Endodermal cell (in vitro differentiated cells): Measurements from ENCODE around the gene PES1. TPM values are rescaled to one million over a fixed set of nuclear protein-coding genes. Genes with fewer than 3 reads are reported as not detected.

Experiments used
- DNase-seq: peaks from one replicate; pipeline ENCODE4 v3.0.0-alpha.2; 2017
- H3K27ac ChIP-seq: 2 replicates; pipeline ENCODE4 v1.5.1; 2013; ENCODE audit warnings: mild to moderate bottlenecking, low read depth, low read length, moderate library complexity
- H3K27me3 ChIP-seq: 2 replicates; pipeline ENCODE4 v1.6.1; 2013; ENCODE audit warnings: mild to moderate bottlenecking, low read length, moderate library complexity; ENCODE audit not compliant: insufficient read depth, control insufficient read depth, poor library complexity, severe bottlenecking
- H3K36me3 ChIP-seq: 2 replicates; pipeline ENCODE4 v1.7.0; 2013; ENCODE audit warnings: mild to moderate bottlenecking, low read length, moderate library complexity; ENCODE audit not compliant: control insufficient read depth, insufficient read depth
- H3K4me1 ChIP-seq: one replicate; pipeline ENCODE4 v1.7.0; 2013; ENCODE audit warnings: low read length; ENCODE audit not compliant: control insufficient read depth, insufficient read depth
- H3K4me3 ChIP-seq: 2 replicates; pipeline ENCODE4 v1.5.1; 2013; ENCODE audit warnings: mild to moderate bottlenecking, low read length, moderate library complexity
- H3K9ac ChIP-seq: 2 replicates; pipeline ENCODE4 v1.6.1; 2013; ENCODE audit warnings: mild to moderate bottlenecking, low read length, moderate library complexity; ENCODE audit not compliant: poor library complexity, severe bottlenecking; ENCODE audit errors: extremely low read depth
- H3K9me3 ChIP-seq: 2 replicates; pipeline ENCODE4 v1.6.1; 2013; ENCODE audit warnings: mild to moderate bottlenecking, low read length, moderate library complexity; ENCODE audit not compliant: control insufficient read depth
- H3K27ac Mint-ChIP-seq: 2 replicates; pipeline ENCODE4 v1.8.0; 2020; ENCODE audit warnings: mixed read lengths
- H3K27me3 Mint-ChIP-seq: 2 replicates; pipeline ENCODE4 v1.8.0; 2021; ENCODE audit warnings: mild to moderate bottlenecking, mixed read lengths; ENCODE audit not compliant: insufficient read depth
- H3K36me3 Mint-ChIP-seq: 2 replicates; pipeline ENCODE4 v1.8.0; 2020; ENCODE audit warnings: low read depth, mixed read lengths
- H3K4me1 Mint-ChIP-seq: 2 replicates; pipeline ENCODE4 v1.8.0; 2020; ENCODE audit warnings: mixed read lengths
- H3K4me3 Mint-ChIP-seq: 2 replicates; pipeline ENCODE4 v1.8.0; 2020; ENCODE audit warnings: mild to moderate bottlenecking, moderate library complexity, mixed read lengths
- H3K9me3 Mint-ChIP-seq: 2 replicates; pipeline ENCODE4 v1.8.0; 2020; ENCODE audit warnings: mild to moderate bottlenecking, mixed read lengths
- WGBS, 2 experiments: methylation state at CpG; one replicate each; pipeline versions ENCODE4 v1.1.5 to v1.1.7; 2013; ENCODE audit warnings: missing lambda C conversion rate in 2 of 2, mixed read lengths in 1 of 2; ENCODE audit not compliant: insufficient coverage in 1 of 2, insufficient read length in 1 of 2; 5-methylcytosine and 5-hydroxymethylcytosine counted together
- total RNA-seq, 2 donors: library from RNA; stranded (reverse); fragmentation: NEBNext Ultra II Directional in 1 of 2; extraction: Animal tissue kit (Norgen Biotek cat#: 25700) in 1 of 2; gene quantifications; 2 replicates in 1 of 2; 3 replicates in 1 of 2; pipeline ENCODE4 v1.2.1, GENCODE V29; 2021
- TF ChIP-seq, protein P1 (sequence below): fragments of 200-600 bp; sonication (generic); conservative IDR thresholded peaks from 2 replicates; pipeline ENCODE4 v1.5.0; 2021; ENCODE audit warnings: antibody characterized with exemption, mild to moderate bottlenecking

Gene PES1
- total RNA-seq, 2 donors from 2014 or later, result 78.7 to 90.2 TPM

- peaks cover 37% of the 10 kb centered on the region for H3K36me3 ChIP-seq
- peaks cover 17% of the 10 kb centered on the region for H3K4me1 Mint-ChIP-seq
- no peaks in the 10 kb centered on the region for H3K27me3 ChIP-seq
- peak; percentile 75 for DNase-seq
- H3K27me3 Mint-ChIP-seq, result peaks cover 2% of the 10 kb centered on the region
- H3K9me3 Mint-ChIP-seq, result no peaks in the 10 kb centered on the region
- no peak overlapping the region for H3K9ac ChIP-seq
- H3K9me3 ChIP-seq, result no peaks in the 10 kb centered on the region
- H3K4me3 ChIP-seq, result peak overlapping the region; percentile 66
- H3K4me3 Mint-ChIP-seq, result peak overlapping the region; percentile 62
- 82 to 84% methylated on average over 10 to 12 of the region's 12 CpGs for WGBS, 2 experiments
- no peak overlapping the region for H3K27ac Mint-ChIP-seq
- no peak overlapping the region for H3K27ac ChIP-seq
- H3K36me3 Mint-ChIP-seq, result peaks cover 40% of the 10 kb centered on the region
- H3K4me1 ChIP-seq, result no peaks in the 10 kb centered on the region
- TF ChIP-seq, protein P1, sequence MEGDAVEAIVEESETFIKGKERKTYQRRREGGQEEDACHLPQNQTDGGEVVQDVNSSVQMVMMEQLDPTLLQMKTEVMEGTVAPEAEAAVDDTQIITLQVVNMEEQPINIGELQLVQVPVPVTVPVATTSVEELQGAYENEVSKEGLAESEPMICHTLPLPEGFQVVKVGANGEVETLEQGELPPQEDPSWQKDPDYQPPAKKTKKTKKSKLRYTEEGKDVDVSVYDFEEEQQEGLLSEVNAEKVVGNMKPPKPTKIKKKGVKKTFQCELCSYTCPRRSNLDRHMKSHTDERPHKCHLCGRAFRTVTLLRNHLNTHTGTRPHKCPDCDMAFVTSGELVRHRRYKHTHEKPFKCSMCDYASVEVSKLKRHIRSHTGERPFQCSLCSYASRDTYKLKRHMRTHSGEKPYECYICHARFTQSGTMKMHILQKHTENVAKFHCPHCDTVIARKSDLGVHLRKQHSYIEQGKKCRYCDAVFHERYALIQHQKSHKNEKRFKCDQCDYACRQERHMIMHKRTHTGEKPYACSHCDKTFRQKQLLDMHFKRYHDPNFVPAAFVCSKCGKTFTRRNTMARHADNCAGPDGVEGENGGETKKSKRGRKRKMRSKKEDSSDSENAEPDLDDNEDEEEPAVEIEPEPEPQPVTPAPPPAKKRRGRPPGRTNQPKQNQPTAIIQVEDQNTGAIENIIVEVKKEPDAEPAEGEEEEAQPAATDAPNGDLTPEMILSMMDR, result peak; percentile 68
These were observed 16.6 kb downstream of the PES1 start for GRCh38 chr22:30574997-30575671.

GRCh38 chr22:30574095-30574981 is 17.4 kb downstream of the PES1 start, which contains the start of gene GAL3ST1:
TSS of gene GAL3ST1 (minus strand) at chr22:30574665. CDS start at chr22:30557392, 17,273 bp downstream.
- Mint-ChIP-seq H3K4me1 (peaks cover 17% of the 10 kb centered on the region), H3K9me3 (no peaks in the 10 kb centered on the region), H3K27me3 (peaks cover 2% of the 10 kb centered on the region), H3K27ac (peak within 1 kb of the TSS; percentile 66), H3K4me3 (peak within 1 kb of the TSS; percentile 62), H3K36me3 (peaks cover 32% of the 10 kb centered on the region)
- TF ChIP-seq, protein P1, result no peak
- no peak within 1 kb of the TSS for H3K27ac ChIP-seq
- H3K4me1 ChIP-seq, result no peaks in the 10 kb centered on the region
- peak within 1 kb of the TSS; percentile 89 for H3K4me3 ChIP-seq
- no peaks in the 10 kb centered on the region for H3K9me3 ChIP-seq
- H3K27me3 ChIP-seq, result no peaks in the 10 kb centered on the region
- WGBS, 2 experiments, result 3 to 17% methylated on average over 7 to 74 of the region's 75 CpGs
- DNase-seq, result peak; percentile 82
- no peak within 1 kb of the TSS for H3K9ac ChIP-seq
- H3K36me3 ChIP-seq, result peaks cover 29% of the 10 kb centered on the region

- Histone ChIP-seq H3K9me3 (no peaks in the 10 kb centered on the region), H3K36me3 (peaks cover 26% of the 10 kb centered on the region), H3K4me3 (peak overlapping the region; percentile 89), H3K4me1 (no peaks in the 10 kb centered on the region), H3K27ac (no peak overlapping the region), H3K27me3 (no peaks in the 10 kb centered on the region), H3K9ac (no peak overlapping the region)
- WGBS, 2 experiments, result 64 to 77% methylated on average over 6 to 7 of the region's 7 CpGs
- peaks cover 25% of the 10 kb centered on the region for H3K36me3 Mint-ChIP-seq
- peaks cover 17% of the 10 kb centered on the region for H3K4me1 Mint-ChIP-seq
- TF ChIP-seq, protein P1, result no peak
- H3K9me3 Mint-ChIP-seq, result no peaks in the 10 kb centered on the region
- peak; percentile 61 for DNase-seq
- H3K27me3 Mint-ChIP-seq, result peaks cover 2% of the 10 kb centered on the region
- H3K4me3 Mint-ChIP-seq, result peak overlapping the region; percentile 62
- peak overlapping the region; percentile 66 for H3K27ac Mint-ChIP-seq
These were observed 18.1 kb downstream of the PES1 start for GRCh38 chr22:30573594-30574094.
